Measurements from ENCODE around the gene KCNS1. TPM values are rescaled to one million over a fixed set of nuclear protein-coding genes. Genes with fewer than 3 reads are reported as not detected.

Gene KCNS1
- total and polyA plus RNA-seq, 7 donors = 0.14 to 1.1 (median 0.60) TPM; not detected in 4

DNA sequence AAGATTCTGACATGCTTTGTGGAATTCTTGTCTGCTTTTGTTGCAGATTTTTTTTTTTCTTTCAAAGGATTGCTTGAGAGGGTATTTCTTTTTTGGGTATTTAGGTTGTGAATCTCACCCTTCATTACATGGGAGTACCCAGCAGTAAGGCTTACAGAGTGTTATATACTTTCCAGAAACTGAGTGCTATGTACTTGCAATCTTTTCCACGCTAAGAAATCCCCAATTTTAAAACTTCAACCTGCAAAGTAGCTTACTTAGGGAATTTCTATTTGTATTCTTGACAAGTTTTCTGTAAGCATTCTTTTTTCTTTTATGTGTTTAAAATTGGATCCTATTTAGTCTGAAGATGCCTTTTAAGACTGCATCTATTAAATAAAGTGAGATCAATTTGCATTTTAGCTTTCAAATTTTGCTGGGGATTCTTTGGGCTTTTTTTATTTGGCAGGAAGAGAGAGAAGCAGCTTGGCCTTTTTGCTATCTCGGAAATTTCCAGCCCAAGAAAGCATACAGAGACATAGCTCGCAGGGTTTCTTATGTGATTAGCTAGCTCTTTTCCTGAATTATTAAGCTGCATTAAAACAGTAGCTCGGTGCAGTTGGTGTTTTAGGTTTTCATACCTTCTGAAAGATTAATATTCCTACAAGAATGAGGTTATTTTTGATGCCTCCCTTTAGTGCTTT lies 42.6 kb downstream of the KCNS1 start:
- H3K27ac ChIP-seq = no peak overlapping the region
- TF ChIP-seq POLR2A (IDR thresholded peaks at IDR 0.05) (no peak), POLR2AphosphoS5 (IDR thresholded peaks at IDR 0.05) (no peak), EP300 (IDR thresholded peaks at IDR 0.05) (no peak)
- H3K9me3 ChIP-seq = no peaks in the 10 kb centered on the region
- WGBS, 2 donors = 84 to 88% methylated on average over 4 of the region's 4 CpGs
- H3K4me3 ChIP-seq = no peak overlapping the region
- H3K27me3 ChIP-seq = no peaks in the 10 kb centered on the region
- DNase-seq = no peak
- intact Hi-C loops (cut with DNase I) = no loop called here
- peaks cover 0 to 5% (median 1%) of the 10 kb centered on the region in 4 donors for H3K36me3 ChIP-seq
- H3K4me1 ChIP-seq = peaks cover 0 to 14% (median 4%) of the 10 kb centered on the region in 4 donors

DNA sequence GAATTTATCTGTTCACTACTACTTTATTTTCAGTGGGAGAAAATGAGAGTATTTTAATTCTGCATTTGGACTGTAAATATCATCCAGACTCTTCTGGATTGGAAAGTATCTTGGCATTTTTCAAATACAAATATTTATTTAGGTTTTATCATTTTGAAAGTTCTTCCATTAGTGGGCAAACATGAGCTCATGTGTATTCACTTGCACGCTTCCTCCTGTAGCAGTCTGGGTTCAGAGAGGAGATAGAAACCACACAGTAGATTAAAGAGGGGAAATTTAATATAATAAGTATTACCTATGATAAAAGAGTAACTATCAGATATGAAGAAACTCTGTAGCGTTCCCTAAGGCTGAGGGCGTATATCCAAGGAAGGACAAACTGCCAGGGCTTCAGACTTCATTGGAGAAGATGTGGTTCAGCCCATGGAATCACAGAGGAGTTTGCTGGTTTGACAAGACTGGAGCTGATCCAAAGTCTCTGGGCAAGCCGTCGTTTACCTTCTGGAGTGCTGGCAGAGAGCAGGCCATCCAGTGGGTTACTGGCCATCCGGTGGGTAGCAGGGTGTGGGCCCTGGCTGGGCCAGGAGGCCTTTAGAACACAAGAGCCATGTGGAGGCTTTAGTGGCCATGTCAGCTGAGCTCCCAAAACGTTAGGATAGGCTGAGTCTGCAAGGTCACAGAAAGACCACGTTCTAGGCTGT lies 44.3 kb downstream of the KCNS1 start:
- TF ChIP-seq EP300 (IDR thresholded peaks at IDR 0.05) (no peak), POLR2A (IDR thresholded peaks at IDR 0.05) (no peak), POLR2AphosphoS5 (IDR thresholded peaks at IDR 0.05) (no peak)
- TF ChIP-seq, protein P1, sequence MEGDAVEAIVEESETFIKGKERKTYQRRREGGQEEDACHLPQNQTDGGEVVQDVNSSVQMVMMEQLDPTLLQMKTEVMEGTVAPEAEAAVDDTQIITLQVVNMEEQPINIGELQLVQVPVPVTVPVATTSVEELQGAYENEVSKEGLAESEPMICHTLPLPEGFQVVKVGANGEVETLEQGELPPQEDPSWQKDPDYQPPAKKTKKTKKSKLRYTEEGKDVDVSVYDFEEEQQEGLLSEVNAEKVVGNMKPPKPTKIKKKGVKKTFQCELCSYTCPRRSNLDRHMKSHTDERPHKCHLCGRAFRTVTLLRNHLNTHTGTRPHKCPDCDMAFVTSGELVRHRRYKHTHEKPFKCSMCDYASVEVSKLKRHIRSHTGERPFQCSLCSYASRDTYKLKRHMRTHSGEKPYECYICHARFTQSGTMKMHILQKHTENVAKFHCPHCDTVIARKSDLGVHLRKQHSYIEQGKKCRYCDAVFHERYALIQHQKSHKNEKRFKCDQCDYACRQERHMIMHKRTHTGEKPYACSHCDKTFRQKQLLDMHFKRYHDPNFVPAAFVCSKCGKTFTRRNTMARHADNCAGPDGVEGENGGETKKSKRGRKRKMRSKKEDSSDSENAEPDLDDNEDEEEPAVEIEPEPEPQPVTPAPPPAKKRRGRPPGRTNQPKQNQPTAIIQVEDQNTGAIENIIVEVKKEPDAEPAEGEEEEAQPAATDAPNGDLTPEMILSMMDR (IDR thresholded peaks at IDR 0.05) = no peak
- Histone ChIP-seq H3K4me3 (no peak overlapping the region), H3K27me3 (no peaks in the 10 kb centered on the region), H3K9me3 (no peaks in the 10 kb centered on the region), H3K27ac (no peak overlapping the region), H3K36me3 (peaks cover 0 to 5% (median 1%) of the 10 kb centered on the region in 4 donors), H3K4me1 (peaks cover 0 to 11% (median 6%) of the 10 kb centered on the region in 4 donors)
- DNase-seq = no peak
- 85 to 88% methylated on average over 8 of the region's 8 CpGs for WGBS, 2 donors
- intact Hi-C loops (cut with DNase I) = no loop called here

DNA sequence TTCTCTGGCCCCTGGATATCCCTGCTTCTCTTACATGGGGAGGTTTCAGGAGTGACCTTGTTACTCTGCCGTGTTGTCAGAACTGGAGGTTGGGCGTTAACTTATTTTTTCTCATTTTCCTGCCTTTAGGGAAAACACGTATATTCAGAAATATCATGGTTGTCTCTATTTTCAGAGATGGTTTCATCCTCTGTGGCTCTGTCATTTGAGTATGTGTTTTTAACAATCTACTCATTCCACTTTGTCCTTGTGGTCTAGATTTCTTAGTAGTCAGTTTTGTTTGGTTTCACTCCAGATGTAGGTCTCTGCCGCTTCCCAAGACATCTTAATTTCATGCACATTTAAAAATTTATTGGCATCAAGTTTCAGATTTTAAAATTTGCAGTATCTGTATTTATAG lies 45.9 kb downstream of the KCNS1 start:
- Histone ChIP-seq H3K4me3 (no peak overlapping the region), H3K36me3 (peaks cover 0 to 5% (median 1%) of the 10 kb centered on the region in 4 donors), H3K27ac (no peak overlapping the region), H3K4me1 (peaks cover 0 to 14% (median 7%) of the 10 kb centered on the region in 4 donors), H3K27me3 (no peaks in the 10 kb centered on the region), H3K9me3 (no peaks in the 10 kb centered on the region)
- no peak for DNase-seq
- TF ChIP-seq POLR2A (IDR thresholded peaks at IDR 0.05) (no peak), EP300 (IDR thresholded peaks at IDR 0.05) (no peak), POLR2AphosphoS5 (IDR thresholded peaks at IDR 0.05) (no peak)
- TF ChIP-seq, protein P1 (IDR thresholded peaks at IDR 0.05) = no peak
- WGBS, 2 donors = 92 to 93% methylated on average over 4 of the region's 4 CpGs
- intact Hi-C loops (cut with DNase I) = no loop called here

DNA sequence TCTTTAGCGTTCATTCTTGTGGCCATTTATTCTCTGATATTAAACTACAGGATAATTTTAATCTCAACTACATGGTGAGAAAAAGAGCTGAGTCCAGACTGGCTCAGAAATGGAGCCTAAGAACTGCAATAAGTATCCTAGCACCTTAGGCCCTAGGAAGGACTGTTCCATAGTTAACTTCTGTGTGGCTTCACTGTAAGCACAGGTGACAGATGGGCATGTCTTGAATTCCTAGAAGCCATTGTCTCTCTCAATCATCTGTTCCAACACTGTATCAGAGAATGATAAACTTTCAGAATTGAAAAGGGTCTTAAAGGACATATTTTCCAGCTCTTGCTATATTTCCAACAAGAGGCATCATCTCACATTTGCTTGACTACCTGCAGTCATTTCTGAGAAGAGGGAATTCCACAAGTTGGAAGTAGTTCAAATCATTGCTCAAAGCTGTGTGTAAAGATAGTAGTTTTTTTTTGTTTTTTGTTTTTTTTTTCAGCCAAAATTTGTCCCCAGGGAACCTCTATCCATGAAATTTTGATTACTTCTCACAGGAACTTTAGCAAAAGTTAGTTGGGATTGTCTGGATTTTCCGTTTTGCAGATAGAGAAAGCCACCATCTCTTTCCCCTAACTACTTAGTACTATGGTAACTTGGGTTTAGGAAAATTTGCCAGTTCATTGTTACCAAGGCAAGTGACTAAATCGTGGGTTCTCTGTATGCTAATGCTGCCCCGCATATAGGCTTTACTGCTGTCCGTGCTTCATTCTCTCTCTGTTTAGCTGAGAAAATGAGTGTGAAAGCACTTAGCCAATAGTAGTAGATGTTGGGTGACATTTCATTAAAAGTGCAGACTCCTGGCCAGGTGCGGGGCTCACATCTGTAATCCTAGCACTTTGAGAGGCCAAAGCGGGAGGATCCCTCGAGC lies 47.2 kb downstream of the KCNS1 start:
- TF ChIP-seq POLR2A (IDR thresholded peaks at IDR 0.05) (no peak), POLR2AphosphoS5 (IDR thresholded peaks at IDR 0.05) (no peak), EP300 (IDR thresholded peaks at IDR 0.05) (no peak)
- TF ChIP-seq, protein P1 (IDR thresholded peaks at IDR 0.05) = no peak

More for the DNA sequence above, 47.2 kb downstream of the KCNS1 start:
- no peaks in the 10 kb centered on the region for H3K27me3 ChIP-seq
- H3K27ac ChIP-seq = no peak overlapping the region
- H3K4me3 ChIP-seq = no peak overlapping the region
- H3K4me1 ChIP-seq = peaks cover 0 to 27% (median 20%) of the 10 kb centered on the region in 4 donors
- H3K9me3 ChIP-seq = no peaks in the 10 kb centered on the region
- intact Hi-C loops (cut with DNase I) = no loop called here
- 89 to 91% methylated on average over 8 of the region's 8 CpGs for WGBS, 2 donors
- H3K36me3 ChIP-seq = peaks cover 0 to 5% (median 1%) of the 10 kb centered on the region in 4 donors
- no peak for DNase-seq

Measured in sigmoid colon (tissue), 7 donors.